ENCODE results near the gene NR3C2. TPM values are rescaled to one million over a fixed set of nuclear protein-coding genes. Genes with fewer than 3 reads are reported as not detected.

The NR3C2 gene
- total RNA-seq, 4 donors from 2014 or later = 13.1 to 24.1 (median 14.6) TPM

GRCh38 chr4:148375584-148375983 is 66.6 kb downstream of the NR3C2 start:
- Histone ChIP-seq H3K4me3 (peak overlapping the region in 3 of 4 donors; percentile 6 to 34 (median 10)), H3K4me1 (peaks cover 0 to 14% (median 2%) of the 10 kb centered on the region in 4 donors)
- WGBS, 2 donors = 39 to 55% methylated on average over 3 of the region's 3 CpGs

GRCh38 chr4:148373093-148373492 is 69.1 kb downstream of the NR3C2 start:
- no peaks in the 10 kb centered on the region for H3K36me3 ChIP-seq
- TF ChIP-seq CTCF (IDR thresholded peaks at IDR 0.05) (no peak), POLR2A (IDR thresholded peaks at IDR 0.05) (no peak), EP300 (IDR thresholded peaks at IDR 0.05) (no peak)
- H3K27me3 ChIP-seq = no peaks in the 10 kb centered on the region
- H3K27ac ChIP-seq = no peak overlapping the region
- no peak overlapping the region for H3K4me3 ChIP-seq
- WGBS, 2 donors = 33 to 94% methylated on average over 1 of the region's 1 CpG
- DNase-seq (ENCODE audit: low spot score in 2 of 2) = no peak
- no peaks in the 10 kb centered on the region for H3K9me3 ChIP-seq
- peaks cover 0 to 14% (median 2%) of the 10 kb centered on the region in 4 donors for H3K4me1 ChIP-seq

More at GRCh38 chr4:148375584-148375983, 66.6 kb downstream of the NR3C2 start:
- no peaks in the 10 kb centered on the region for H3K36me3 ChIP-seq
- DNase-seq (ENCODE audit: low spot score in 2 of 2) = no peak
- no peaks in the 10 kb centered on the region for H3K27me3 ChIP-seq
- H3K27ac ChIP-seq = peak overlapping the region in 2 of 4 donors; percentile 20 to 59
- no peaks in the 10 kb centered on the region for H3K9me3 ChIP-seq
- no peak for TF ChIP-seq CTCF (IDR thresholded peaks at IDR 0.05)
- no peak for TF ChIP-seq POLR2A (IDR thresholded peaks at IDR 0.05)
- TF ChIP-seq EP300 (IDR thresholded peaks at IDR 0.05) = no peak

- no peaks in the 10 kb centered on the region for H3K27me3 ChIP-seq
- no peak for TF ChIP-seq POLR2A (IDR thresholded peaks at IDR 0.05)
- no peak for TF ChIP-seq EP300 (IDR thresholded peaks at IDR 0.05)
- TF ChIP-seq CTCF (IDR thresholded peaks at IDR 0.05) = no peak
- no peaks in the 10 kb centered on the region for H3K36me3 ChIP-seq
- H3K27ac ChIP-seq = no peak overlapping the region
- no peak for DNase-seq (ENCODE audit: low spot score in 2 of 2)
- H3K4me3 ChIP-seq = no peak overlapping the region
- 93% methylated on average over 3 of the region's 3 CpGs for WGBS, 2 donors
- H3K9me3 ChIP-seq = no peaks in the 10 kb centered on the region
- H3K4me1 ChIP-seq = peaks cover 0 to 12% (median 0%) of the 10 kb centered on the region in 4 donors
Observed at GRCh38 chr4:148369919-148370318, 72.3 kb downstream of the NR3C2 start.

- H3K27ac ChIP-seq = no peak overlapping the region
- H3K4me3 ChIP-seq = no peak overlapping the region
- 94 to 96% methylated on average over 4 of the region's 4 CpGs for WGBS, 2 donors
- DNase-seq (ENCODE audit: low spot score in 2 of 2) = no peak
- H3K36me3 ChIP-seq = no peaks in the 10 kb centered on the region
- peaks cover 0 to 11% (median 0%) of the 10 kb centered on the region in 4 donors for H3K4me1 ChIP-seq
- no peaks in the 10 kb centered on the region for H3K9me3 ChIP-seq
- H3K27me3 ChIP-seq = no peaks in the 10 kb centered on the region
- no peak for TF ChIP-seq POLR2A (IDR thresholded peaks at IDR 0.05)
- TF ChIP-seq EP300 (IDR thresholded peaks at IDR 0.05) = no peak
- TF ChIP-seq CTCF (IDR thresholded peaks at IDR 0.05) = no peak
Observed at GRCh38 chr4:148367756-148368155, 74.5 kb downstream of the NR3C2 start.

- Histone ChIP-seq H3K4me1 (peaks cover 0 to 3% (median 0%) of the 10 kb centered on the region in 4 donors), H3K9me3 (no peaks in the 10 kb centered on the region), H3K36me3 (no peaks in the 10 kb centered on the region), H3K27ac (no peak overlapping the region), H3K27me3 (no peaks in the 10 kb centered on the region), H3K4me3 (no peak overlapping the region)
- no peak for TF ChIP-seq CTCF (IDR thresholded peaks at IDR 0.05)
- no peak for TF ChIP-seq POLR2A (IDR thresholded peaks at IDR 0.05)
- TF ChIP-seq EP300 (IDR thresholded peaks at IDR 0.05) = no peak
- no peak for DNase-seq (ENCODE audit: low spot score in 2 of 2)
Observed at GRCh38 chr4:148366251-148366650, 76.0 kb downstream of the NR3C2 start.

All from tibial nerve (tissue), 4 donors.